ENCODE results near the gene EIF4G1.
A peak's percentile ranks its signal among the peaks of the same experiment; 100 is the strongest.

EIF4G1 gene

DNA sequence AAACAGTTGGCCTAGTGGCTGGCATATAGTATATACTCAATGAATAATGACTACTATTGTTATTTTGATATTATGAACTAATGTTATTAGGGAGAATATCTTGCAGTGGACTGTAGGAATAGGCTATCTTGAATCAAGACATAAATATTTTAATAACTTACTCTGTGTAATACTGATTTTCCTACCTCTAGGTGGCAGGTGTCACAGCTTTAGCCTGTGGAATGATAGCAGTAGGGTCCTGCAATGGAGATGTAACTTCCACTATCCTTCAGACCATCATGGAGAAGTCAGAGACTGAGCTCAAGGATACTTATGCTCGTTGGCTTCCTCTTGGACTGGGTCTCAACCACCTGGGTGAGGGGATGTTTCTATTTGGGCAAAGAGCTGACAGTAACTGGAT lies 8.8 kb upstream of the EIF4G1 start:
- peak; percentile 29 for DNase-seq (ENCODE audit: low read depth)
- H3K4me3 ChIP-seq (ENCODE audit: low read length), result no peak overlapping the region
- peak; percentile 54 for TF ChIP-seq CTCF (IDR thresholded peaks at IDR 0.05; ENCODE audit: insufficient read depth, low read depth, low read length, missing control alignments)

DNA sequence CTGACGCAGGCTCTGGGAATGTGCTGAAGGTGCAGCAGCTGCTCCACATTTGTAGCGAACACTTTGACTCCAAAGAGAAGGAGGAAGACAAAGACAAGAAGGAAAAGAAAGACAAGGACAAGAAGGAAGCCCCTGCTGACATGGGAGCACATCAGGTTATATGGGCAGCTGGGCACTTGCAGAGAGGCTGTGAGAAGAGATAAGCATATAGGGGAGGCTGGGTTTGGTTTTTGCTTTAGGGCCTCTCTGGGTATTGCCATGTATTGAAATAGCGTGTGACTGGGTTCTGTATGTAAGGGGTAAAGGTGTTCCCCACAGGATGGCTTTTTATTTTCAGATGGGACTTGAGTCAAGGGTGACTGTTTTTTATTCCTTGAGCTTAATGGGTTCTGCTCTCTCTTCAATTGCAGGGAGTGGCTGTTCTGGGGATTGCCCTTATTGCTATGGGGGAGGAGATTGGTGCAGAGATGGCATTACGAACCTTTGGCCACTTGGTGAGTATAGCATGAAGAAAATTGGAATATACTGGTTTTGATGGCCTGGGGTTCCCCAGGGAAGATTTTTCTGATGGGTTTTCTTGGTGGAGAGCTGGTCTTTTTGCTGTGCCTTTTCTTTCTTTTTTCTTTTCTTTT lies 7.9 kb upstream of the EIF4G1 start:
- DNase-seq (ENCODE audit: low read depth), result no peak
- H3K4me3 ChIP-seq (ENCODE audit: low read length), result no peak overlapping the region

DNA sequence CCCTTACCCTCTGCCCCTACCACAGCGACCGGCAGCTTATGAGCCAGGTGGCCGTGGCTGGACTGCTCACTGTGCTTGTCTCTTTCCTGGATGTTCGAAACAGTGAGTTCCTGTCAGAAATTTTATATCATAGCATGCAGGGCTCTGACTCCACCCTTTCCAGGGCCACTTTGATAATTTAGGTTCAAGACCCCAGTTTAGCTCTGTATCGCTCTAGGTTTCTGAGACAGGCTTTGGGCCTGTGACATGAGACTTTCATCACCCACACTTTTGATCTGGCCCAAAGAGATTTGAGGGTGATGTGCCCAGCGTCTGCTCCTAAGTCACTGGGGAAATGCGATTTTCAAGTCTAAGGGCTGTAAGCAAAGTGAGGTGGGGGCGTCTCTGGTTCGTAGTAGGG lies 6.5 kb upstream of the EIF4G1 start:
- DNase-seq (ENCODE audit: low read depth), result no peak
- TF ChIP-seq CTCF (IDR thresholded peaks at IDR 0.05; ENCODE audit: insufficient read depth, low read depth, low read length, missing control alignments), result no peak
- H3K4me3 ChIP-seq (ENCODE audit: low read length), result no peak overlapping the region

More for the DNA sequence above, 7.9 kb upstream of the EIF4G1 start:
- TF ChIP-seq CTCF (IDR thresholded peaks at IDR 0.05; ENCODE audit: insufficient read depth, low read depth, low read length, missing control alignments), result no peak

DNA sequence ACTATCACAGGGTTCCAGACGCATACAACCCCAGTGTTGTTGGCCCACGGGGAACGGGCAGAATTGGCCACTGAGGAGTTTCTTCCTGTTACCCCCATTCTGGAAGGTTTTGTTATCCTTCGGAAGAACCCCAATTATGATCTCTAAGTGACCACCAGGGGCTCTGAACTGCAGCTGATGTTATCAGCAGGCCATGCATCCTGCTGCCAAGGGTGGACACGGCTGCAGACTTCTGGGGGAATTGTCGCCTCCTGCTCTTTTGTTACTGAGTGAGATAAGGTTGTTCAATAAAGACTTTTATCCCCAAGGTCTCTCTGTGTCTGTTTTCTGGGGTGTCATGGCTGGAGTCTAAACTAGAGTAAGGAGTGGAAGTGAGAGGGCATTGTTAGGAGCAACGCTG lies 5.7 kb upstream of the EIF4G1 start:
- H3K4me3 ChIP-seq (ENCODE audit: low read length), result no peak overlapping the region
- TF ChIP-seq CTCF (IDR thresholded peaks at IDR 0.05; ENCODE audit: insufficient read depth, low read depth, low read length, missing control alignments), result no peak
- no peak for DNase-seq (ENCODE audit: low read depth)

DNA sequence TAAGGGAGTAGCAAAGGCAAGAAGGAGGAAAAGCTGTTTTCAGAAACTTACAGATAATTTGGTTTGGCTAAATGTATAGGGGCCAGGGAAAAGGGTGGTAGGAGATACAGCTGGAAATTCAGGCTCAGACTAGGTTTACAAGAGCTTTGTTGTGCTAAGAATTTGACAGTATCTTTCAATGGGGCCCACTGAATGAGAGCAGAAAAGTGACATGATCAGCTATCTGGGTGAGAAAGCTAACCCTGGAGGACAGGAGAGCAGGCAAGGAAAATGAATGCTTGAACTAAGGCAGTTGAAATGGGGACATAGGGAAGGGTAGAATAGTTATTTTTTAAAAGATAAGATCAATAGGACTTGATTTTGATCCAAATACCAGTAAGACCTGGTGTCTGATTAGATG lies 2.8 kb upstream of the EIF4G1 start:
- no peak for DNase-seq (ENCODE audit: low read depth)
- no peak for TF ChIP-seq CTCF (IDR thresholded peaks at IDR 0.05; ENCODE audit: insufficient read depth, low read depth, low read length, missing control alignments)
- no peak overlapping the region for H3K4me3 ChIP-seq (ENCODE audit: low read length)

GRCh38 chr3:184314700-184315542 lies 515 bp downstream of the EIF4G1 start:
- peak overlapping the region; percentile 88 for H3K4me3 ChIP-seq (ENCODE audit: low read length)
- no peak for TF ChIP-seq CTCF (IDR thresholded peaks at IDR 0.05; ENCODE audit: insufficient read depth, low read depth, low read length, missing control alignments)
- peak; percentile 66 for DNase-seq (ENCODE audit: low read depth)
